ENCODE data around the gene RSRP1.

DNA sequence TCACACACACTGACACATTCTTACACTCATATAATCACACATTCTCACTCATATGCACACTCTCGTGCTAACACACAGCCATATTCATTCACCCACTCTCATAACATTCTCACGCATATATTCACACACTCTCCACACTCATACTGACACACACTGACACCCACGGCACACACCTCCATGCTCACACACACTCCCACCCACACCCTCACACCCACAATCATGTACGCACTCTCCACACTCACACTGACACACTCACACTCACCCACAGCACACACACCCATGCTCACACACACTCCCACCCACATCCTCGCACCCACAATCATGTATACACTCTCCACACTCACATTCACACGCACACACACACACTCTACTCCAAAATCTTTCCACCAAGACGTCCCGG is 53.2 kb downstream of the RSRP1 start:
- TF ChIP-seq, protein P1, sequence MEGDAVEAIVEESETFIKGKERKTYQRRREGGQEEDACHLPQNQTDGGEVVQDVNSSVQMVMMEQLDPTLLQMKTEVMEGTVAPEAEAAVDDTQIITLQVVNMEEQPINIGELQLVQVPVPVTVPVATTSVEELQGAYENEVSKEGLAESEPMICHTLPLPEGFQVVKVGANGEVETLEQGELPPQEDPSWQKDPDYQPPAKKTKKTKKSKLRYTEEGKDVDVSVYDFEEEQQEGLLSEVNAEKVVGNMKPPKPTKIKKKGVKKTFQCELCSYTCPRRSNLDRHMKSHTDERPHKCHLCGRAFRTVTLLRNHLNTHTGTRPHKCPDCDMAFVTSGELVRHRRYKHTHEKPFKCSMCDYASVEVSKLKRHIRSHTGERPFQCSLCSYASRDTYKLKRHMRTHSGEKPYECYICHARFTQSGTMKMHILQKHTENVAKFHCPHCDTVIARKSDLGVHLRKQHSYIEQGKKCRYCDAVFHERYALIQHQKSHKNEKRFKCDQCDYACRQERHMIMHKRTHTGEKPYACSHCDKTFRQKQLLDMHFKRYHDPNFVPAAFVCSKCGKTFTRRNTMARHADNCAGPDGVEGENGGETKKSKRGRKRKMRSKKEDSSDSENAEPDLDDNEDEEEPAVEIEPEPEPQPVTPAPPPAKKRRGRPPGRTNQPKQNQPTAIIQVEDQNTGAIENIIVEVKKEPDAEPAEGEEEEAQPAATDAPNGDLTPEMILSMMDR (IDR thresholded peaks at IDR 0.05): no peak
- no peak for TF ChIP-seq EZH2 (IDR thresholded peaks at IDR 0.05; ENCODE audit: borderline replicate concordance, insufficient read depth, low read depth, low read length, poor library complexity, severe bottlenecking)
